ENCODE measurements around the gene CELF1.
A peak's percentile ranks its signal among the peaks of the same experiment; 100 is the strongest.

The CELF1 gene

GRCh38 chr11:47552566-47553405 lies at the start of gene CELF1:
Gene CELF1, minus strand, starts transcription at chr11:47553132. Its CDS starts 53,609 bp downstream, at chr11:47499523.
- TF ChIP-seq POLR2A (IDR thresholded peaks at IDR 0.05; ENCODE audit: low read length): peak; percentile 29
- TF ChIP-seq GATA1 (IDR thresholded peaks at IDR 0.05; ENCODE audit: low read depth, low read length): no peak
- DNase-seq: peak; percentile 93 to 96

- DNase-seq: no peak
- TF ChIP-seq GATA1 (IDR thresholded peaks at IDR 0.05; ENCODE audit: low read depth, low read length) (no peak), POLR2A (IDR thresholded peaks at IDR 0.05; ENCODE audit: low read length) (no peak)
Observed at GRCh38 chr11:47599902-47600301, 47.0 kb upstream of the CELF1 start.

- TF ChIP-seq POLR2A (IDR thresholded peaks at IDR 0.05; ENCODE audit: low read length) (no peak), GATA1 (IDR thresholded peaks at IDR 0.05; ENCODE audit: low read depth, low read length) (no peak)
Observed at GRCh38 chr11:47595967-47596366, 43.0 kb upstream of the CELF1 start.

DNA sequence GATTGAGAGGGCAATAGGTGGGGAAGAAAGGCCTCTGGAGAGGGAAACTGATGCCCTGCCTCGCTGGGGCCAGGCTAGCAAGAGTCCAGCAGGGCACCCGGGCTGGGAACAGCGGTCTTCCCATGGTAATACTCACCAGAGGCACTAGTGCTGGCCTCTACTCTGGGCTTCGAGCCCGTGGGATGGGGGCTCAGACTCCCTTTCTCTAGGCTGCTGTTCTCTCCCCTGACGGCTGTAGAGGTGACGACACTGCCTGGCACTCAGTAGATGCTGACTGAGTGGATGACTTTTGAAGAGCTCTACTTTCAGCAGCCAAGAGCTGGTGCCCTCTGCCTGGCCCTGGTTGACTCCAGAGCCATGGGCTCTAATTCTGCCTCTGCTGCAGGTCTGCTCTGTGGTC lies 42.1 kb upstream of the CELF1 start:
- no peak for TF ChIP-seq GATA1 (IDR thresholded peaks at IDR 0.05; ENCODE audit: low read depth, low read length)
- TF ChIP-seq POLR2A (IDR thresholded peaks at IDR 0.05; ENCODE audit: low read length): no peak
- no peak for DNase-seq

More at GRCh38 chr11:47595967-47596366, 43.0 kb upstream of the CELF1 start:
- DNase-seq: no peak

DNA sequence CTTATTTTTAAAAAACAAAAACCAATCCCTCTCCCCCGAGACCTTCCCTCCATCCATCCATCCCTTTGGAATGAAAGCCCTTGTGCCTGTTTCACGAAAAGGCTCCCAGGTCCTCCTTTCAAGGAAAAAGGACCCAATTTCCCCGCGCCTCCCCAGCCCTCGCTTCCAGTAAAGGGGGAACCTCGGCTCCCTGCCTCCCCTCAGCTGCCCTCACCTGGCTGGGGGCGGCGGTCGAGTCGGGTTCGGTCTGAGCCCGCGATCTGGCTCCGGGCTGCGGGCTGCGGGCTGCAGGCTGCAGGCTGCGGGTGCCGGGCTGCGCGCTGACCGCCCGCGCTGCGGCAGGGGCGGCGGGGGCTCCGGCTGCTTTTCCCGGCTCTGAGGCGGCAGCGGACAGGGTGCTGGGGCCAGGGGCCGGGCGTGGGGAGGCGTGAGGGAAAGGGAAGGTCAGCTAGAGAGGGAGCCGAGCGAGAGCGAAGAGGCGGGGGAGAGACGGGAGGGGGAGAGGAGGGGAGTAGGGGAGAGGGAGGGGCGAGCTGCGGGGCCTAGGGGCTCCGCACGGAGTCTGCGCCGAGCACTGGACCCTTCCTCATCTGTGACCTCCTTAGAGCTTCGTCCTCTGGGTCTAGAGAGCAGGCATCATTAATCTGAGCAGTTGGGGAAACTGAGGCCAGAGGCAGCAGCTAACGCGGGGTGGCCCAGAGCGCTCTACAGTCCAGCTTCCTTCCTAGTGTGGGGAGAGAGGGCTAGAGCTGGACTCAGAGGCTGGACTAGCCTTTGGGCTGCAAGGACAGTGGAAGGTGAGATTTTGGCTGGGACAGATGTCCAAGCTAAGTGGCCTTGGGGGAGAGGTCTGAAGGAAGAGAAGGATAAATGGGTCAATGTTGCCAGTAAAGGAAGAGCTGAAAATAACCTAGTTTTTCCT lies 41.3 kb upstream of the CELF1 start, which contains the start of gene C1QTNF4:
Gene C1QTNF4 (minus strand): TSS at position 478 of the 922 bp plus-strand sequence. CDS start 3,601 bp downstream, outside the sequence.
- DNase-seq: no peak
- no peak for TF ChIP-seq GATA1 (IDR thresholded peaks at IDR 0.05; ENCODE audit: low read depth, low read length)
- TF ChIP-seq POLR2A (IDR thresholded peaks at IDR 0.05; ENCODE audit: low read length): no peak

DNA sequence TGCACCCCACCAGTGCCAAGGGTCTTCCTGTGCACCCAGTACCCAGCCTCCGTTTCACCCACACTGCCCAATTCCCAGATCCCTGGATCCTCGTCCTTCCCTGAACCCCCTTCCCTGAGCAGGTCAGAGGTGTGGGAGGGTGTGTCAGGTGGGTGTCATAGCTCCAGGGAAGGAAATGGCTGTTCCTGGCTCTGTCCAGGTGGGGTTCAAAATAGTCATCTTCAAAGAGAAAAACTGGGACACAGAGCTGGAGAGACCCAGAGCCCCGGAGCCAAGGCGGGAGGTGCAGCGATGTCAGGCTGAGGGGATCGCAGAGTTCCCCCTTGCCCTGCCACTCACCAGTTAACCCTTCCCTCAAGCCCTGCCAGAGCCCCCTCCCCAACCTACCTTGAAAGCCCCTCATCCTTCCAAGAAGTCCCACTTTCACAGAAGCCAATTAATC lies 40.6 kb upstream of the CELF1 start:
- TF ChIP-seq POLR2A (IDR thresholded peaks at IDR 0.05; ENCODE audit: low read length) (no peak), GATA1 (IDR thresholded peaks at IDR 0.05; ENCODE audit: low read depth, low read length) (no peak)
- DNase-seq: no peak

DNA sequence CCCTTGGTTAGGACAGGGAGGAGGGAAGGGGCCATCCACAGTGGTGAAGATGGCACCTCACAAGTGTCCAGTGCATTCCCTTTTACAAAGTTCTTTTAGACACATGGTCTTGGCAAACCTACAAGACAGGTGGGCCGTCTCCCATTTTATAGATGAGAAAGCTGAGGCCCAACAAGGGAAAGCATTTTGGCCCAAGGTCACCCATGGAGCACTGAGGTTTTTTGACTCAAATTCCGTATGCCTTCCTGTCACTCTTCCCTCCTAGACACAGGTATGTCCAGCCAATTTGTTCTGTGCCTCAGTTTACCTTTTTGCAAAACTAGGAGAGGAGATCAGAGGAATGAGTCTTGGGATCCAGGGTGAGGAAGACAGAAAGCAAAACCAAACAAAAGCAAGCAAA lies 40.0 kb upstream of the CELF1 start:
- DNase-seq: no peak
- TF ChIP-seq POLR2A (IDR thresholded peaks at IDR 0.05; ENCODE audit: low read length) (no peak), GATA1 (IDR thresholded peaks at IDR 0.05; ENCODE audit: low read depth, low read length) (no peak)

DNA sequence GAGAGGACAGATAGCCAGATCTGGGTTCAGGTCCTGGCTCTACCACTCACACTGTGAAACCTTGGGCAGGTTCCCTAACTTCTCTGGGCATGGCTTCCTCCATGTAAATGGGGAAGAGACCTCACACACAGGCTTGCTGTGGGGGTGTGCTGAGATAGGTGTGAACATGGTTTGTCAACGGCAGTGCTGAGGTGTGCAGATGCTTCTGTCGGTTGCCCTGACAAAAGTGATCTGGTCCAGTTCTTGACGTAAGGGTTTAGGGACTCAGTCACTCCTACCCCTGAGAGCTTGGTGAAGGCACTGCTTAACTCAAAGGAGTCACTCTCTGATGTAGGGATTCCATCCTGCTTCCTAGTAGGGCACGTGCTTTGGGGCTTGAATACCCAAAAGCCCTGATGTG lies 39.3 kb upstream of the CELF1 start:
- no peak for DNase-seq
- TF ChIP-seq GATA1 (IDR thresholded peaks at IDR 0.05; ENCODE audit: low read depth, low read length) (no peak), POLR2A (IDR thresholded peaks at IDR 0.05; ENCODE audit: low read length) (no peak)

- no peak for TF ChIP-seq POLR2A (IDR thresholded peaks at IDR 0.05; ENCODE audit: low read length)
- TF ChIP-seq GATA1 (IDR thresholded peaks at IDR 0.05; ENCODE audit: low read depth, low read length): no peak
- DNase-seq: no peak
Observed at GRCh38 chr11:47591764-47592163, 38.8 kb upstream of the CELF1 start.

GRCh38 chr11:47589977-47590861 lies 37.3 kb upstream of the CELF1 start:
- TF ChIP-seq POLR2A (IDR thresholded peaks at IDR 0.05; ENCODE audit: low read length) (no peak), GATA1 (IDR thresholded peaks at IDR 0.05; ENCODE audit: low read depth, low read length) (no peak)
- DNase-seq: no peak

- DNase-seq: no peak
- no peak for TF ChIP-seq GATA1 (IDR thresholded peaks at IDR 0.05; ENCODE audit: low read depth, low read length)
- TF ChIP-seq POLR2A (IDR thresholded peaks at IDR 0.05; ENCODE audit: low read length): no peak
Observed at GRCh38 chr11:47589584-47589976, 36.6 kb upstream of the CELF1 start.

DNA sequence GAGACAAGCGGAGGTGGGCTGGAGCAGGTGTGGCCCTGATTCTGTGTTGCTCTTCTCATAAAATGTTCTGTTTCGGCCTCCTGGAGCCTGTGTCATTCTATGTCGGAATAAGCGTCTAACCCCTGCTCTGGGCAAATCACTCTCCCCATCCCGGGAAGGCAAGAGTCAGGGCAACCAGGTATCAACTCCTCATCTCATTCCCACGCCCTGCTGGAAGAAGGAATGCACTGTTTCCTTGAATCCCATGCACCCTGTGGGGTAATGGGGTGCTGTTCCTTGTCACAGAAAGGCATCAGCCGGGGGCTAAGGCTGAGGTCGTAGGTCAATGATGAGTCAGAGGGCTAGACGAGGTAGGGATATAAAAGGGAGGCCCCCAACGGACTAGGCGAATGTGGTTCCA lies 36.2 kb upstream of the CELF1 start:
- no peak for TF ChIP-seq GATA1 (IDR thresholded peaks at IDR 0.05; ENCODE audit: low read depth, low read length)
- no peak for TF ChIP-seq POLR2A (IDR thresholded peaks at IDR 0.05; ENCODE audit: low read length)
- no peak for DNase-seq

GRCh38 chr11:47587723-47588326 lies 34.9 kb upstream of the CELF1 start:
- no peak for TF ChIP-seq POLR2A (IDR thresholded peaks at IDR 0.05; ENCODE audit: low read length)
- TF ChIP-seq GATA1 (IDR thresholded peaks at IDR 0.05; ENCODE audit: low read depth, low read length): no peak
- DNase-seq: no peak
